ENCODE data around the gene RPS6KA2.
"Not testable (repeated sequence)": the region's sequence is repeated elsewhere in the genome, so short reads cannot be mapped to it uniquely, and the experiment has no call there.

RPS6KA2 gene

GRCh38 chr6:166588691-166589336 lies 38.2 kb downstream of the RPS6KA2 start:
- DNase-seq: no peak

GRCh38 chr6:166587631-166588413 lies 39.2 kb downstream of the RPS6KA2 start:
- no peak for DNase-seq

GRCh38 chr6:166586424-166587156 lies 40.5 kb downstream of the RPS6KA2 start, which contains the start of gene RAMACL:
TSS of gene RAMACL (minus strand) at chr6:166586678. CDS start at chr6:166586477, 201 bp downstream.
- peak; percentile 12 for DNase-seq

- no peak for DNase-seq
Observed at GRCh38 chr6:166584853-166585429, 42.1 kb downstream of the RPS6KA2 start.

GRCh38 chr6:166584155-166584554 lies 42.9 kb downstream of the RPS6KA2 start:
- DNase-seq: no peak

GRCh38 chr6:166583230-166583965 lies 43.7 kb downstream of the RPS6KA2 start:
- DNase-seq: no peak

GRCh38 chr6:166582258-166582657 lies 44.8 kb downstream of the RPS6KA2 start:
- no peak for DNase-seq

- not testable (repeated sequence) for DNase-seq
Observed at GRCh38 chr6:166581801-166582200, 45.2 kb downstream of the RPS6KA2 start.

- DNase-seq: no peak
Observed at GRCh38 chr6:166581091-166581511, 46.0 kb downstream of the RPS6KA2 start.

GRCh38 chr6:166580076-166581050 lies 46.7 kb downstream of the RPS6KA2 start:
- DNase-seq: no peak

- no peak for DNase-seq
Observed at GRCh38 chr6:166579237-166579850, 47.7 kb downstream of the RPS6KA2 start.

GRCh38 chr6:166578536-166579236 lies 48.4 kb downstream of the RPS6KA2 start:
- no peak for DNase-seq

GRCh38 chr6:166575205-166575604 lies 51.8 kb downstream of the RPS6KA2 start:
- DNase-seq: no peak

GRCh38 chr6:166573511-166574216 lies 53.4 kb downstream of the RPS6KA2 start:
- DNase-seq: no peak

GRCh38 chr6:166572370-166573261 lies 54.4 kb downstream of the RPS6KA2 start:
- DNase-seq: no peak

- DNase-seq: no peak
Observed at GRCh38 chr6:166570929-166571713, 55.9 kb downstream of the RPS6KA2 start.

- DNase-seq: no peak
Observed at GRCh38 chr6:166569206-166569605, 57.8 kb downstream of the RPS6KA2 start.
